ENCODE data around the gene NOPCHAP1. TPM values are rescaled to one million over a fixed set of nuclear protein-coding genes. Genes with fewer than 3 reads are reported as not detected.

NOPCHAP1 gene
- total RNA-seq, 1 donor from 2014 or later, result 11.5 TPM

GRCh38 chr12:104985206-104985605, 910 bp upstream of the NOPCHAP1 start:
- H3K9me3 ChIP-seq, result no peaks in the 10 kb centered on the region
- peaks cover 14% of the 10 kb centered on the region for H3K36me3 ChIP-seq
- H3K27ac ChIP-seq, result no peak overlapping the region
- peaks cover 11% of the 10 kb centered on the region for H3K4me1 ChIP-seq
- ATAC-seq, result no peak
- intact Hi-C loops (cut with DNase I), result no loop called here
- no peak for DNase-seq
- no peaks in the 10 kb centered on the region for H3K27me3 ChIP-seq
- TF ChIP-seq CTCF (IDR thresholded peaks at IDR 0.05), result no peak
- no peak overlapping the region for H3K4me3 ChIP-seq

- Histone ChIP-seq H3K9me3 (no peaks in the 10 kb centered on the region), H3K27me3 (no peaks in the 10 kb centered on the region), H3K4me3 (no peak overlapping the region), H3K27ac (no peak overlapping the region), H3K4me1 (peaks cover 11% of the 10 kb centered on the region), H3K36me3 (peaks cover 58% of the 10 kb centered on the region)
- ATAC-seq (no peak), DNase-seq (no peak)
- no peak for TF ChIP-seq CTCF (IDR thresholded peaks at IDR 0.05)
- intact Hi-C loops (cut with DNase I), result no loop called here
These were observed 4.8 kb downstream of the NOPCHAP1 start for GRCh38 chr12:104990950-104991349.

GRCh38 chr12:104991565-104992128, 5.5 kb downstream of the NOPCHAP1 start:
- H3K9me3 ChIP-seq, result no peaks in the 10 kb centered on the region
- H3K36me3 ChIP-seq, result peaks cover 65% of the 10 kb centered on the region
- H3K27me3 ChIP-seq, result no peaks in the 10 kb centered on the region
- DNase-seq (no peak), ATAC-seq (no peak)
- TF ChIP-seq CTCF (IDR thresholded peaks at IDR 0.05), result no peak
- H3K4me1 ChIP-seq, result peaks cover 11% of the 10 kb centered on the region
- no peak overlapping the region for H3K4me3 ChIP-seq
- H3K27ac ChIP-seq, result no peak overlapping the region
- intact Hi-C loops (cut with DNase I), result no loop called here

GRCh38 chr12:104994336-104994735, 8.2 kb downstream of the NOPCHAP1 start:
- DNase-seq (no peak), ATAC-seq (no peak)
- Histone ChIP-seq H3K36me3 (peaks cover 62% of the 10 kb centered on the region), H3K4me1 (no peaks in the 10 kb centered on the region), H3K27ac (no peak overlapping the region), H3K9me3 (no peaks in the 10 kb centered on the region), H3K27me3 (no peaks in the 10 kb centered on the region), H3K4me3 (no peak overlapping the region)
- intact Hi-C loops (cut with DNase I), result no loop called here
- TF ChIP-seq CTCF (IDR thresholded peaks at IDR 0.05), result no peak

- H3K36me3 ChIP-seq, result peaks cover 52% of the 10 kb centered on the region
- no peak overlapping the region for H3K27ac ChIP-seq
- ATAC-seq (no peak), DNase-seq (no peak)
- H3K4me1 ChIP-seq, result no peaks in the 10 kb centered on the region
- TF ChIP-seq CTCF (IDR thresholded peaks at IDR 0.05), result no peak
- H3K9me3 ChIP-seq, result no peaks in the 10 kb centered on the region
- intact Hi-C loops (cut with DNase I), result no loop called here
- no peak overlapping the region for H3K4me3 ChIP-seq
- no peaks in the 10 kb centered on the region for H3K27me3 ChIP-seq
These were observed 11.4 kb downstream of the NOPCHAP1 start for GRCh38 chr12:104997541-104997940.

All from upper lobe of right lung (tissue), 1 donor.